IMR-90 (cell line): ENCODE data around the gene KLHL40. TPM values are rescaled to one million over a fixed set of nuclear protein-coding genes. Genes with fewer than 3 reads are reported as not detected.

Experiments
- ATAC-seq: fragments of 200-7000 bp; cut with Tn5 transposase; 2 replicates; pipeline ENCODE4 v1.9.1; 2020; ENCODE audit warnings: low read depth, mild to moderate bottlenecking, moderate library complexity
- BruUV-seq: library from RNA; stranded (reverse); fragments of 400-500 nt; replicated peaks from 2 replicates; lab custom pipeline; 2021; lab: Mats Ljungman, UMichigan
- CTCF ChIA-PET: fragments of 300-600 bp; formaldehyde crosslinking; extraction: SDS; loops from one replicate; lab custom pipeline; 2021; ENCODE audit warnings: antibody characterized with exemption; lab: Yijun Ruan, JAX
- POLR2A ChIA-PET: fragments of 300-600 bp; sonication (Branson Sonifier 250); formaldehyde crosslinking; loops from one replicate; lab custom pipeline; 2022; ENCODE audit warnings: antibody characterized with exemption; ENCODE audit not compliant: unreplicated experiment; lab: Charles Lee
- DNase-seq: peaks from one replicate; pipeline ENCODE4 v3.0.0; 2013
- H2AFZ ChIP-seq: replicated peaks from 2 replicates; pipeline ENCODE3; 2013; ENCODE audit warnings: low read length, mild to moderate bottlenecking; ENCODE audit not compliant: poor library complexity
- H2AK5ac ChIP-seq: 2 replicates; pipeline ENCODE4 v1.6.1; 2013; ENCODE audit warnings: low read depth, low read length, inconsistent platforms
- H2AK9ac ChIP-seq: replicated peaks from 2 replicates; pipeline ENCODE3; 2013; ENCODE audit warnings: mild to moderate bottlenecking, low read depth, low read length, moderate library complexity; ENCODE audit not compliant: poor library complexity
- H2BK120ac ChIP-seq: 2 replicates; pipeline ENCODE4 v1.6.1; 2013; ENCODE audit warnings: low read depth, low read length, inconsistent platforms
- H2BK15ac ChIP-seq: 3 replicates; pipeline ENCODE4 v1.6.1; 2013; ENCODE audit warnings: low read depth, low read length, inconsistent platforms
- H2BK20ac ChIP-seq: 2 replicates; pipeline ENCODE4 v1.6.1; 2013; ENCODE audit warnings: low read depth, mild to moderate bottlenecking, inconsistent platforms, low read length, moderate library complexity
- H2BK5ac ChIP-seq: 2 replicates; pipeline ENCODE4 v1.6.1; 2013; ENCODE audit warnings: mild to moderate bottlenecking, low read depth, low read length, inconsistent platforms; ENCODE audit not compliant: poor library complexity, severe bottlenecking
- H3K14ac ChIP-seq: replicated peaks from 2 replicates; pipeline ENCODE4 v1.6.1; 2013; ENCODE audit warnings: low read depth, low read length, inconsistent platforms
- H3K18ac ChIP-seq: 2 replicates; pipeline ENCODE4 v1.6.1; 2013; ENCODE audit warnings: low read depth, low read length, control low read depth
- H3K23ac ChIP-seq: 2 replicates; pipeline ENCODE4 v1.6.1; 2013; ENCODE audit warnings: low read depth, low read length, inconsistent platforms
- H3K27ac ChIP-seq: 2 replicates; pipeline ENCODE4 v1.5.1; 2013; ENCODE audit warnings: mild to moderate bottlenecking, control low read depth, low read length; ENCODE audit not compliant: insufficient read depth
- H3K27me3 ChIP-seq: 2 replicates; pipeline ENCODE4 v1.6.1; 2013; ENCODE audit warnings: low read length; ENCODE audit not compliant: control insufficient read depth, insufficient read depth
- H3K36me3 ChIP-seq: 2 replicates; pipeline ENCODE4 v1.6.1; 2013; ENCODE audit warnings: low read length, mixed read lengths; ENCODE audit not compliant: control insufficient read depth, insufficient read depth
- H3K4ac ChIP-seq: 2 replicates; pipeline ENCODE4 v1.6.1; 2013; ENCODE audit warnings: low read depth, low read length, inconsistent platforms
- H3K4me1 ChIP-seq: 2 replicates; pipeline ENCODE4 v1.6.1; 2013; ENCODE audit warnings: low read length, mixed read lengths; ENCODE audit not compliant: control insufficient read depth, insufficient read depth
- H3K4me2 ChIP-seq: 2 replicates; pipeline ENCODE4 v1.6.1; 2013; ENCODE audit warnings: low read depth, mild to moderate bottlenecking, control low read depth, low read length, moderate library complexity
- H3K4me3 ChIP-seq: 2 replicates; pipeline ENCODE4 v1.5.1; 2013; ENCODE audit warnings: low read depth, mild to moderate bottlenecking, control low read depth, low read length, moderate library complexity; ENCODE audit not compliant: insufficient read depth
- H3K56ac ChIP-seq: 2 replicates; pipeline ENCODE4 v1.6.1; 2013; ENCODE audit warnings: low read length, inconsistent platforms; ENCODE audit not compliant: insufficient read depth; ENCODE audit errors: extremely low read depth
- H3K79me1 ChIP-seq, 2 experiments: 2 replicates each; pipeline ENCODE4 v1.6.1; 2013; ENCODE audit warnings: low read length in 2 of 2, inconsistent platforms in 1 of 2, low read depth in 1 of 2
- H3K9ac ChIP-seq: 2 replicates; pipeline ENCODE4 v1.6.1; 2013; ENCODE audit warnings: low read depth, low read length, control low read depth
- H3K9me1 ChIP-seq: 2 replicates; pipeline ENCODE4 v1.6.1; 2013; ENCODE audit warnings: low read length, inconsistent platforms; ENCODE audit not compliant: insufficient read depth
- H3K9me3 ChIP-seq: 2 replicates; pipeline ENCODE4 v1.6.1; 2013; ENCODE audit warnings: low read length; ENCODE audit not compliant: control insufficient read depth, insufficient read depth
- H4K20me1 ChIP-seq: 2 replicates; pipeline ENCODE4 v1.6.1; 2013; ENCODE audit warnings: low read length, inconsistent platforms; ENCODE audit not compliant: insufficient read depth
- H4K5ac ChIP-seq: 2 replicates; pipeline ENCODE4 v1.6.1; 2013; ENCODE audit warnings: mild to moderate bottlenecking, low read depth, low read length, control low read depth
- H4K8ac ChIP-seq, 2 experiments: 2 replicates each; pipeline ENCODE4 v1.6.1; 2013; ENCODE audit warnings: low read depth in 2 of 2, low read length in 2 of 2, control low read depth in 1 of 2, inconsistent platforms in 1 of 2
- H4K91ac ChIP-seq: 2 replicates; pipeline ENCODE4 v1.6.1; 2013; ENCODE audit warnings: low read depth, low read length, inconsistent platforms; ENCODE audit not compliant: insufficient read depth
- BHLHE40 ChIP-seq: fragments of 150-350 bp; IDR thresholded peaks from 2 replicates; pipeline ENCODE4 v1.6.1; 2016; ENCODE audit warnings: mild to moderate bottlenecking, low read depth, low read length
- CEBPB ChIP-seq: IDR thresholded peaks from 2 replicates; pipeline ENCODE4 v1.6.1; 2012; ENCODE audit warnings: low read depth, low read length, improper control_type of control experiment
- CHD1 ChIP-seq: IDR thresholded peaks from 2 replicates; pipeline ENCODE4 v1.6.1; 2012; ENCODE audit warnings: low read depth, low read length, improper control_type of control experiment
- CTCF ChIP-seq: conservative IDR thresholded peaks from 2 replicates; pipeline ENCODE4 v1.5.1; 2012; ENCODE audit warnings: mild to moderate bottlenecking, low read depth, low read length, improper control_type of control experiment
- ELK1 ChIP-seq: fragments of 150-350 bp; IDR thresholded peaks from 2 replicates; pipeline ENCODE4 v1.6.1; 2016; ENCODE audit warnings: low read depth, mild to moderate bottlenecking, low read length, moderate library complexity, borderline replicate concordance
- FOS ChIP-seq: fragments of 150-350 bp; IDR thresholded peaks from 2 replicates; pipeline ENCODE4 v1.6.1; 2016; ENCODE audit warnings: low read depth, low read length
- MAZ ChIP-seq: IDR thresholded peaks from 2 replicates; pipeline ENCODE4 v1.6.1; 2012; ENCODE audit warnings: low read depth, mild to moderate bottlenecking, low read length, improper control_type of control experiment, moderate library complexity, borderline replicate concordance
- MXI1 ChIP-seq: IDR thresholded peaks from 2 replicates; pipeline ENCODE4 v1.6.1; 2012; ENCODE audit warnings: low read depth, mild to moderate bottlenecking, low read length, moderate library complexity, borderline replicate concordance
- NFE2L2 ChIP-seq: fragments of 150-350 bp; IDR thresholded peaks from 2 replicates; pipeline ENCODE4 v1.6.1; 2016; ENCODE audit warnings: low read depth, mild to moderate bottlenecking, low read length
- POLR2A ChIP-seq: IDR thresholded peaks from 2 replicates; pipeline ENCODE4 v1.6.1; 2012; ENCODE audit warnings: mild to moderate bottlenecking, low read depth, low read length
- RAD21 ChIP-seq: IDR thresholded peaks from 2 replicates; pipeline ENCODE4 v1.6.1; 2012; ENCODE audit warnings: low read length, improper control_type of control experiment
- RCOR1 ChIP-seq: IDR thresholded peaks from 2 replicates; pipeline ENCODE4 v1.6.1; 2012; ENCODE audit warnings: mild to moderate bottlenecking, low read length, improper control_type of control experiment; ENCODE audit not compliant: insufficient replicate concordance
- RFX5 ChIP-seq: IDR thresholded peaks from 2 replicates; pipeline ENCODE4 v1.8.0; 2012; ENCODE audit warnings: low read depth, mild to moderate bottlenecking, low read length, moderate library complexity
- SMC3 ChIP-seq: fragments of 150-350 bp; IDR thresholded peaks from 2 replicates; pipeline ENCODE4 v1.6.1; 2016; ENCODE audit warnings: low read depth, mild to moderate bottlenecking, antibody characterized with exemption, low read length, moderate library complexity
- USF2 ChIP-seq: fragments of 150-350 bp; IDR thresholded peaks from 2 replicates; pipeline ENCODE4 v1.6.1; 2017; ENCODE audit warnings: mild to moderate bottlenecking, antibody characterized with exemption, low read length, low read depth
- WGBS, 2 experiments: methylation state at CpG; one replicate each; pipeline versions ENCODE4 v1.1.5 to v1.1.7; 2013; ENCODE audit warnings: missing lambda C conversion rate in 2 of 2; ENCODE audit not compliant: insufficient read length in 1 of 2; ENCODE audit errors: extremely low coverage in 2 of 2; 5-methylcytosine and 5-hydroxymethylcytosine counted together
- dilution Hi-C: fragments of 300-500 bp; cut with HindIII; formaldehyde crosslinking; loops from one replicate; pipeline ENCODE4 v1.14.3; 2018; ENCODE audit warnings: low sequenced_read_pairs; ENCODE audit not compliant: unreplicated experiment
- in situ Hi-C: fragments of 300-500 bp; cut with MboI; formaldehyde crosslinking; loops from 3 replicates; pipeline ENCODE4 v1.14.3; 2019; ENCODE audit warnings: low sequenced_read_pairs, inconsistent platforms, mixed read lengths
- intact Hi-C: fragments of 100-400 bp; cut with micrococcal nuclease; formaldehyde crosslinking; loops from 2 replicates; pipeline ENCODE4 v1.10.0; 2022
- polyA plus RNA-seq, 3 experiments: library from polyadenylated mRNA; depleted of rRNA; stranded (reverse); fragments of >200 nt; gene quantifications; 2 replicates each; pipeline ENCODE4 v1.2.3, GENCODE V29; 2012; ENCODE audit warnings: low replicate concordance in 1 of 3
- total RNA-seq: library from RNA; depleted of rRNA; stranded (reverse); fragments of >200 nt; gene quantifications from 2 replicates; pipeline ENCODE4 v1.2.3, GENCODE V29; 2012

KLHL40 gene
- total and polyA plus RNA-seq, 2 of the 4 experiments (the other 2 are of a cell fraction): not detected

- no peak for ATAC-seq
- no peak overlapping the region for H4K8ac ChIP-seq
- H2AK9ac ChIP-seq: no peak overlapping the region
- no peak overlapping the region for H3K9ac ChIP-seq
- H3K4me3 ChIP-seq: no peak overlapping the region
- H4K20me1 ChIP-seq: no peaks in the 10 kb centered on the region
- no peak overlapping the region for H2BK120ac ChIP-seq
- CTCF ChIA-PET: interaction anchor here (0.6 to 1.3 kb wide), 2 partner anchors 30 to 82 kb away, joined by 4 read pairs; no protein-coding TSS in a partner anchor
- no peak overlapping the region for H2BK20ac ChIP-seq
- no peak for DNase-seq
- no peaks in the 10 kb centered on the region for H3K9me1 ChIP-seq
- H3K23ac ChIP-seq: no peak overlapping the region
- H3K27me3 ChIP-seq: peaks cover 45% of the 10 kb centered on the region
- no peak overlapping the region for H3K14ac ChIP-seq
- 20% methylated on average over 1 of the region's 4 CpGs; no CpG with 5 or more reads in 1 of the 2 experiments for WGBS, 2 experiments
- no peak overlapping the region for H2AFZ ChIP-seq
- H3K4me2 ChIP-seq: no peak overlapping the region
- BruUV-seq: no TSS peak
- POLR2A ChIA-PET: no interaction called here
- H3K9me3 ChIP-seq: no peaks in the 10 kb centered on the region
- no peak overlapping the region for H4K91ac ChIP-seq
- no peaks in the 10 kb centered on the region for H3K36me3 ChIP-seq
- H3K4me1 ChIP-seq: no peaks in the 10 kb centered on the region
- no peak overlapping the region for H3K18ac ChIP-seq
- in situ Hi-C loops (no loop called here), dilution Hi-C loops (no loop called here), intact Hi-C loops (no loop called here)
- H3K4ac ChIP-seq: no peak overlapping the region
- H3K27ac ChIP-seq: no peak overlapping the region
- H3K56ac ChIP-seq: no peak overlapping the region
- no peak for TF ChIP-seq RFX5
- TF ChIP-seq CTCF: no peak
- no peak for TF ChIP-seq RAD21
- TF ChIP-seq MXI1: no peak
- TF ChIP-seq SMC3: no peak
- TF ChIP-seq USF2: no peak
- no peak for TF ChIP-seq ELK1
- TF ChIP-seq FOS: no peak
- no peak for TF ChIP-seq MAZ
- no peak for TF ChIP-seq CEBPB
- no peak for TF ChIP-seq POLR2A
- TF ChIP-seq CHD1: no peak
- TF ChIP-seq RCOR1: no peak
- no peak for TF ChIP-seq BHLHE40
- TF ChIP-seq NFE2L2: no peak
- no peak overlapping the region for H4K5ac ChIP-seq
- H2BK5ac ChIP-seq: no peak overlapping the region
- H3K79me1 ChIP-seq: no peaks in the 10 kb centered on the region
- H2AK5ac ChIP-seq: no peak overlapping the region
- H2BK15ac ChIP-seq: no peak overlapping the region
Measured at GRCh38 chr3:42714171-42714852, 29.0 kb downstream of the KLHL40 start.
